ENCODE data around the gene FPGT. TPM values are rescaled to one million over a fixed set of nuclear protein-coding genes. Genes with fewer than 3 reads are reported as not detected.
A peak's percentile ranks its signal among the peaks of the same experiment; 100 is the strongest.
"Not testable (repeated sequence)": the region's sequence is repeated elsewhere in the genome, so short reads cannot be mapped to it uniquely, and the experiment has no call there.

FPGT gene
- total RNA-seq (2014; rRNA removed; shearing (Covaris generic)), result 11.1 and 12.9 TPM in 2 replicates

DNA sequence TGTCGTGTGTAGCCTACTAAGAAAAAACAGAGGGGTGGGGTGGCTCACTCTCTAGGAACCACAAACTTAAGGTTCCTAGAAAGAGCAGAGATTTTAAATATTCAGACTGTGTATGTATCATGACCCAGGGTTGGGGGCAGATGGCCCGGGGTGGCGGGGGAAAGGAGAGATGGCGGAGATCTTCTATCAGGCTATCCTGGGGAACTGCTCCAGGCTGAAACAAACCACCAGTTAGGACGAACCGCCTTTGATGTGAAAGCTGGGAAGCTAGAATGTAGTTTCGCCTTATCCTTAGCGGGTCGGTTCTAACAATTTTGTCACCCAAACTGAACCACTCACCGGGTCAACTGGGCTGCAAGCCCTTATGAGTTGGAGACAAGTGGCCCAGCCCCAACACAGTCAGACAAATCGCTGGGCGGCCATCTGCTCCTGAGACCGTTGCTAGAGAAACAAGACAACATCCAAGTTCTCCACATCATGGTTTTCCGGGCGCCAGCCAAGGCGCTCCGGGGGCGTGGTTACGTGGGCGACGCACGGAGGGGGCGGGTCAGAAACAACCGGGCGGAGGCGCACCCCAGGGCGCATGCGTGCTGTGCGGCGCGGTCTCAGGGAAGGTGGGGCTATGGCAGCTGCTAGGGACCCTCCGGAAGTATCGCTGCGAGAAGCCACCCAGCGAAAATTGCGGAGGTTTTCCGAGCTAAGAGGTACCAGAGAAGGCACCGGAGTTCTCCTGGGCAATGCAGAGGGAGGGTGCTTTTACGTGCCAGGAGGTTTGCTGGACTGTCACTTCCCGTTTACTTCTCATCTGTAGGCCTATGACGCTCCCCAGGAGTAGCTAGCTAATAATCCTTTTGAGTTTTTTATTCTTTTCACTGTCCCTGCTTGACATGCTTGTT is at the start of gene FPGT, which contains the start of gene LRRIQ3:
Gene FPGT (plus strand): TSS at position 586 of the 896 bp plus-strand sequence. CDS start 37 bp downstream, at position 623.
Gene LRRIQ3 (minus strand): TSS at position 520 of the 896 bp plus-strand sequence. CDS start 14,492 bp downstream, outside the sequence.
- H3K4me3 ChIP-seq, result peak within 1 kb of the TSS; percentile 69
- H3K27me3 ChIP-seq, result no peaks in the 10 kb centered on the region
- no peaks in the 10 kb centered on the region; the same call in 1 of the 2 replicates for H3K36me3 ChIP-seq
- 0 out of 2 replicates have a peak, but pooled peaks cover 3% of the 10 kb centered on the region for H3K4me1 ChIP-seq
- no peaks in the 10 kb centered on the region for H3K9me3 ChIP-seq (replicated peaks)
- H3K27ac ChIP-seq, result peak within 1 kb of the TSS; percentile 68
- DNase-seq, result peak; percentile 95 to 97

DNA sequence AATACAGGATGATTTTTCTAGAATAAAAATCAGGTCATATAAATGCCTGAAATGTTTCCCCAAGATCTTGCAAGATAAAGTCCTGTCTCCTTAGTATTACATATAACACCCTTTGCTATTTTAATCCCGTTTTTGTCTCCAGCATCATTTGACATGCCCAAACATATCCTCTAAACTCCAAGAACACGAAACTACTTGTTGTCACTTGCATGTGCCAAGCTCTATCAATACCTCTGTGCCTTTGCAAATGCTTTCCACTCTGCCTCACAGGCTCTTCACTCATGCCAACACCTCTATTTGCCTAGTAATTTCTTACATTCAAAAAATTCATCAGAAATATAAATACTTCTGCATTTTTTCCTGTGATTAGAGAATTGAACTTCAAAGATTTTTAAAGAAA is 38.0 kb upstream of the FPGT start:
- no peak overlapping the region for H3K27ac ChIP-seq

DNA sequence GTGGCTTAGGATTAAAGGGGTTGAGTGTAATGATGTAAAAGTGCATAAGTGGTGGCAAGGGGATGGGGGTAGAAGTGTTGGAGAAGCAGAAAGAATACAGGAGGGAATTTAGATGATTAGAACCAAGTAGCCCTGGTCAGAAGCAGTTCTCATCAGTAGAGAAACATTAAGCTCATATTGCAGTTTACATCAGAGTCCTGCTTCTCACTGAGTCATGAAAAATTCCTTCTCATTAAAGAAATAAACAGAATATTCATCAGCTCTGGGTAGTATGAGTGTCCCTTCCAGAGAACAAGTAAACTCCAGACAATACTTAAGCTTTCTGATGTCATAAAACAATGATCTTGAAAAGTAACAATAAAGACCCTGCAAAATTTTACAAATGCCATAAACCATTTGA is 36.5 kb upstream of the FPGT start:
- Histone ChIP-seq H3K36me3 (no peaks in the 10 kb centered on the region), H3K27me3 (no peaks in the 10 kb centered on the region), H3K9me3 (replicated peaks) (no peaks in the 10 kb centered on the region), H3K27ac (no peak overlapping the region), H3K4me3 (no peak overlapping the region), H3K4me1 (no peaks in the 10 kb centered on the region)
- DNase-seq, result no peak

More for the DNA sequence above, 38.0 kb upstream of the FPGT start:
- Histone ChIP-seq H3K9me3 (replicated peaks) (no peaks in the 10 kb centered on the region), H3K4me1 (no peaks in the 10 kb centered on the region), H3K36me3 (no peaks in the 10 kb centered on the region), H3K27me3 (no peaks in the 10 kb centered on the region), H3K4me3 (no peak overlapping the region)
- no peak for DNase-seq

DNA sequence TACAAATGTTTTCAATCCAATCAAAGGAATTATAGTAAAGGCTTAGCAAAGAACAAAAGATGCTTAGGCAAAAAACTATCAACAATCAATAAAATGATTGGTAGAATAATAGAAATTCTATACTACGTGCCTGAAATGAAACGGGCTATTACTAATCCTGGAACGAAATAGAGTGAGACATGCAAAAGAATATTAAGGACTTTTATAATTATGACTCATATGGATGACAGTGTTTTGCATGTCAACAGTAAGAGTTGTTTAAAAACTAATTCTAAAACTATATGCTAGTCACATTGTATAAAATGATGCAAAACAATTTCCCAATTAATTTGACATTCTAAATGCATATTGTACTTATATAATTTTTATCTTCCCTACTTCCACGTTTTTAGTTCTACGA is 35.7 kb upstream of the FPGT start:
- no peaks in the 10 kb centered on the region for H3K9me3 ChIP-seq (replicated peaks)
- no peaks in the 10 kb centered on the region for H3K4me1 ChIP-seq
- no peak overlapping the region for H3K4me3 ChIP-seq
- no peak overlapping the region for H3K27ac ChIP-seq
- H3K27me3 ChIP-seq, result no peaks in the 10 kb centered on the region
- no peak for DNase-seq
- H3K36me3 ChIP-seq, result no peaks in the 10 kb centered on the region

DNA sequence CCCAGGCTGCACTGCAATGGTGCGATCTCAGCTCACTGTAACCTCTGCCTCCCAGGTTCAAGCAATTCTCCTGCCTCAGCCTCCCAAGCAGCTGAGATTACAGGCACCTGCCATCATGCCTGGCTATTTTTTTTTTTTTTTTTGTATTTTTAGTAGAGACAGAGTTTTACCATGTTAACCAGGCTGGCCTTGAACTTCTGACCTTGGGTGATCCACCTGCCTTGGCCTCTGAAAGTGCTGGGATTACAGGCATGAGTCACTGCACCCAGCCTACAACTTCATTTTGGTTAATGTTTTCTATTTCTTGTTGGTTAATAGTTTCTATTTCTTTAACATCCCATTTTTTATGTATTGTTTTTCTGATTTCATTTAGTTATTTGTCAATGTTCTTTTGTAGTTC is 23.6 kb upstream of the FPGT start:
- H3K27ac ChIP-seq; H3K27me3 ChIP-seq; H3K4me3 ChIP-seq; H3K9me3 ChIP-seq (replicated peaks); H3K4me1 ChIP-seq; DNase-seq; H3K36me3 ChIP-seq: not testable (repeated sequence)

DNA sequence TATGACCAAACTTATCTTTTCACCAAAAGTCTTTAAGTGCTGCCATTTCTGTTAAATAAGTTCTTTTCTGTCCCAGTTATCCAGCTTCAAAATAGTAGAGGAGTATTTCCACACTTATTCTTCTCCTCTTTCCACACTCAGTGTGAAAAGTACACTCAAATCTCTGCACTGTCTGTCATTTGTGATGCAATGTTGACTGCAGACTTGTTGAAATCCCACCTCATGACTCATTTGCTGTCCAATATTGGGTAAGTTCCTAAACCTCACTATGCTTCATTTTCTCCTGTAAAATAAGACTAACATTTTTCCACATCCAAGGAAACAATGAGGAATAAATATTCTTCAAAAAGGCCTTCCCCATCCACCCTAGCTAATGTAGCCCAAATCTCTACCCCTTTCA is 17.6 kb upstream of the FPGT start:
- Histone ChIP-seq H3K9me3 (replicated peaks) (no peaks in the 10 kb centered on the region), H3K4me3 (no peak overlapping the region), H3K36me3 (no peaks in the 10 kb centered on the region), H3K27me3 (no peaks in the 10 kb centered on the region), H3K27ac (no peak overlapping the region), H3K4me1 (no peaks in the 10 kb centered on the region)
- no peak for DNase-seq

DNA sequence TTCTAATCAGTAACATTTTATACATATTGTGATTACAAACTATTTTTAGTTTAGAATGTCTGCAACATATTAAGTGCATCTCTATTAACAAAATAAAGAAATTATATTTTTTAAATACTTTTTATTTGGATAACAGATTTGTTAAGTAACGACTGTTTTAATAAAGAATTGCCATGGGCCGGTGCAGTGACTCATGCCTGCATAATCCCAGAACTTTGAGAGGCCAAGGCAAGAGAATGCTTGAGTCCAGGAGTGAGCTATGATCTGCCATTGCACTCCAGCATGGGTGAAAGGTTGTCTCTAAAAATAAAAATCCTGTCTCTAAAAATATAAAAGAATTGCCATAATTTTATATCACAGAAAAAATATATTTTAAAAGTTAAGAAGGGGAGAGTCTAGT is 4.1 kb upstream of the FPGT start:
- Histone ChIP-seq H3K4me1 (0 out of 2 replicates have a peak, but pooled peaks cover under 1% of the 10 kb centered on the region), H3K27ac (no peak overlapping the region), H3K27me3 (no peaks in the 10 kb centered on the region), H3K36me3 (no peaks in the 10 kb centered on the region), H3K9me3 (replicated peaks) (no peaks in the 10 kb centered on the region), H3K4me3 (no peak overlapping the region)
- peak in 1 of 2 experiments; percentile 9 for DNase-seq

DNA sequence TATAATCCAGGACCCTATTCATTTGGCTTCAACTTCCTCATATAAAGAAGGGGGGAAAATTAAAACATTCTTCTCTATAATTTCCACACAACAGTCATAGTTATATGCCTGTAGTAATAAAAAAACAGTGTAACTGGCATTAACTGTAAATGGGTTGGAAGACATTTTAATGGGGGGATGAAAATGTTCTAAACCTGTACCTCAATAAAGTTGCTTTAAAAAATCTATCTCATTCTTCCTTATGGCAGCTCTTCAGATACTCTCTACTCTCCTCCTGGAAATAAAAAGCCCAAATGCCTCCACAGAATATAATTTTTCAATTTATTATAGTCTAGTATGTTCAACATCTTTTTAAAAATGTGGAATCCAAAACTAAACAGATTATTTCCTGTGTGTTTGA is 2.7 kb upstream of the FPGT start:
- Histone ChIP-seq H3K9me3 (replicated peaks) (no peaks in the 10 kb centered on the region), H3K27me3 (no peaks in the 10 kb centered on the region), H3K4me3 (no peak overlapping the region), H3K36me3 (no peaks in the 10 kb centered on the region), H3K27ac (no peak overlapping the region), H3K4me1 (0 out of 2 replicates have a peak, but pooled peaks cover 3% of the 10 kb centered on the region)
- DNase-seq, result no peak

DNA sequence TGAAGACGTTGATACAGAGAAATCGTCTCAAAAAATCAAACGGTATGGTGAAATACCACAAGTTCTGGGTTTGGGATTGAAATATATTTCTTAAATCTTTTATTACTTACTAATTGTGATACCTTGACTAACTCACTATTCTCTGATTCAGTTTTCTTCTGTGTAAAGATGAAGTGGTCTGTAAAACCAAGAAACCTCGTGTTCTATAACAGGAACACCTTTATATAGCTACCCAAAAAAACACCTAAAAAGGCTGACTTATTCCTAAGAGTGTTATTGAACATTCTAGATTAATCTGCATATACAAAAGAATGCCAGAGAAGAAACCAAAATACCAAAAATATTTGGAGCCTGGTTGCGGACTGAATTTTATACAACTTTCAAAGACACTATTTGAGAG is 787 bp upstream of the FPGT start:
- Histone ChIP-seq H3K36me3 (no peaks in the 10 kb centered on the region; the same call in 1 of the 2 replicates), H3K4me3 (peak overlapping the region; percentile 69), H3K27me3 (no peaks in the 10 kb centered on the region), H3K9me3 (replicated peaks) (no peaks in the 10 kb centered on the region), H3K4me1 (0 out of 2 replicates have a peak, but pooled peaks cover 3% of the 10 kb centered on the region), H3K27ac (peak overlapping the region; percentile 68; the same call in 1 of the 2 replicates)
- DNase-seq, result no peak

DNA sequence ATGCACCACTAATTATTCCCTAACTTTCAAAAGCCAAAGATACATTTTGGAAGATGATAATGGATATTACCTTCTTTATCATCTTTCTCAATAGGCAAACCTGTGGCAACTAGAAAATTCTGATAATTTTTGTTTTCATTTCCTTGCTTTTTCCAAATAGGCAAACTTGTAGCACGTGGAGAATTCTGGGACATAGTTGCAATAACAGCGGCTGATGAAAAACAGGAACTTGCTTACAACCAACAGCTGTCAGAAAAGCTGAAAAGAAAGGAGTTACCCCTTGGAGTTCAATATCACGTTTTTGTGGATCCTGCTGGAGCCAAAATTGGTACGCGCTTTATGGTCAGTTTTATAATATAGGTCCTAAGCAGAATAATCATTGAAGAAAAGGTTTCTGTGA is 1.5 kb downstream of the FPGT start:
- Histone ChIP-seq H3K4me1 (0 out of 2 replicates have a peak, but pooled peaks cover 3% of the 10 kb centered on the region), H3K27ac (no peak overlapping the region), H3K27me3 (no peaks in the 10 kb centered on the region), H3K9me3 (replicated peaks) (no peaks in the 10 kb centered on the region), H3K36me3 (no peaks in the 10 kb centered on the region; the same call in 1 of the 2 replicates), H3K4me3 (no peak overlapping the region)
- DNase-seq, result no peak

DNA sequence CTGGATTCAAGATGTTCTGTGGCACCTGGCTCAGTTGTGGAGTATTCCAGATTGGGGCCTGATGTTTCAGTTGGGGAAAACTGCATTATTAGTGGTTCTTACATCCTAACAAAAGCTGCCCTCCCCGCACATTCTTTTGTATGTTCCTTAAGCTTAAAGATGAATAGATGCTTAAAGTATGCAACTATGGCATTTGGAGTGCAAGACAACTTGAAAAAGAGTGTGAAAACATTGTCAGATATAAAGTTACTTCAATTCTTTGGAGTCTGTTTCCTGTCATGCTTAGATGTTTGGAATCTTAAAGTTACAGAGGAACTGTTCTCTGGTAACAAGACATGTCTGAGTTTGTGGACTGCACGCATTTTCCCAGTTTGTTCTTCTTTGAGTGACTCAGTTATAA is 7.2 kb downstream of the FPGT start:
- Histone ChIP-seq H3K36me3 (no peaks in the 10 kb centered on the region; the same call in 1 of the 2 replicates), H3K27ac (no peak overlapping the region), H3K9me3 (replicated peaks) (no peaks in the 10 kb centered on the region), H3K27me3 (no peaks in the 10 kb centered on the region), H3K4me1 (no peaks in the 10 kb centered on the region), H3K4me3 (no peak overlapping the region)
- no peak for DNase-seq

DNA sequence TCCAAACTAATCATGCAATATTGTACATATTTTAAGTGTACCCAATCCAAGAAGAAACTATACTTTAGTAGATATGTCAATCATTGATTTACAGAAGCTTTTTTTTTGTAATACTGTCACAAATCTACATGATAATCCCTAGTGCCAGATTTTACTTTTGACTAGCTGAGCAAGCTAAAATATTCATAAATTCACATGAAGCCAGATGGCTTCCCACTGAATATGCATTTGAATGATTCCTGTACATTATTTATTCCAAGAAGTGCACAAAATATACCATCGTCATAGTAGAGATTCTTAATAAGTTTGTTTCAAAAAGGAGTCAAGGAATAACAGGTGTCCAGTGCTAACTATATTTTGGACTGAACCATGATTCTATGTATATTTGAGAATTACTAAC is 17.2 kb downstream of the FPGT start:
- Histone ChIP-seq H3K9me3 (replicated peaks) (no peaks in the 10 kb centered on the region), H3K27me3 (no peaks in the 10 kb centered on the region), H3K4me1 (no peaks in the 10 kb centered on the region), H3K27ac (no peak overlapping the region), H3K36me3 (no peaks in the 10 kb centered on the region), H3K4me3 (no peak overlapping the region)
- no peak for DNase-seq

DNA sequence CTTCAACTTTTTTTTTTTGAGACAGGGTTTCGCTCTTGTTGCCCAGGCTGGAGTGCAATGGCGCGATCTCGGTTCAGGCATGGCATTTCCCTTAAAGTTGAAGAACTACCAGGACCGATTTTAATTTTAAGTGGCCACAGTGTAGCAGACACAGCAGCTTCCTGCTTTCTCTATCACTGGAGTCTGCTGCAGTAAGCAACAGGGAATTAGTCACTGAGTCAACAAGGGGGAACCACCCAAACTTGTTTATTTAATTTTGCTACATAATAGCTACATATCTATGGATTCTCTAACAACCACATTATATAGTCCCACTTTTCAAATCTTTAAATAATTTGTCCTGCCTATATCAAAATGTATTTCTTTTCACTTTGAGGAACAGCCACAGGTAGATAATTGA is 24.7 kb downstream of the FPGT start:
- H3K4me1 ChIP-seq, result no peaks in the 10 kb centered on the region
- no peak for DNase-seq
- H3K4me3 ChIP-seq, result no peak overlapping the region
- no peaks in the 10 kb centered on the region for H3K36me3 ChIP-seq
- no peak overlapping the region for H3K27ac ChIP-seq
- no peaks in the 10 kb centered on the region for H3K9me3 ChIP-seq (replicated peaks)
- H3K27me3 ChIP-seq, result no peaks in the 10 kb centered on the region

DNA sequence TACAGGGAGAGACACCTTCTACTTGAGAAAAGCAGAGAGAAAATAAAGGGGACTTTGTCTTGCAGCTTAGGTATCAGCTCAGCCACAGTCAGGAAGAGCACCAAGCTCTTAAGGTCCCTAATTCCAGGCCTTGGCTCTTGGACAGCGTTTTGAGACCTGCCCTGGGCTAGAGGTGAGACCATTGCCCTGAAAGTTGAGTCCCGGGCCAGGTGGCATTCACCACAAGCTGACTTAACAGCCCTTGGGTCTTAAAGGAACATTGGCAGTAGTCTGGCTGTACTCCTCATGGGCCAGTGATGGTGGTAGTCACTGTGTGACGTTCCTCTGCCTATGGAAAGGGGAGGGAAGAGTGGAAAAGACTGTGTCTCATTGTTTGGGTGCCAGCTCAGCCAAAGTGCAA is 25.4 kb downstream of the FPGT start:
- no peak overlapping the region for H3K27ac ChIP-seq
- no peaks in the 10 kb centered on the region for H3K9me3 ChIP-seq (replicated peaks)

DNA sequence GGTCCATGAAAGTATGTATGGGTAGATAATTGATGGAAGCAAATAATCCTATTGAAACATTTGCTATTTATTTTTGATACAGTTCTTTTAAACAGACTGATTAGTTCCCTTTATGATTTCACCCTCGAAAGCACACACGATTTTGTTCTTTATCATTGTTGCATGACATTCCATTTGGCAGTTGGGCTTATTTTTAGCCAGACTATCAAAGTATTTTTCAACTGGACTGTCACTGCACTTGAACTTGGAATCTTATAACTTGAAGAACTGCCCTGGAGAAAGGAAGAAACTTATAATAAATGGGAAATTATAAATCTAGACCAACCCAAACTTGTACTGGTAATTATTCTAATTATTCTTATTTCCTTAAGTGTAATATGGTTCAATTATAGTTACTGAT is 37.1 kb downstream of the FPGT start, which contains the start of gene TNNI3K:
Gene TNNI3K (plus strand): TSS at position 235 of the 400 bp plus-strand sequence. CDS start 65 bp downstream, at position 300.
- H3K4me1 ChIP-seq, result no peaks in the 10 kb centered on the region
- no peak for DNase-seq
- no peaks in the 10 kb centered on the region for H3K9me3 ChIP-seq (replicated peaks)
- no peaks in the 10 kb centered on the region for H3K36me3 ChIP-seq
- H3K4me3 ChIP-seq, result no peak within 1 kb of the TSS
- H3K27me3 ChIP-seq, result no peaks in the 10 kb centered on the region
- no peak within 1 kb of the TSS for H3K27ac ChIP-seq

More for the DNA sequence above, 25.4 kb downstream of the FPGT start:
- DNase-seq, result no peak
- Histone ChIP-seq H3K36me3 (no peaks in the 10 kb centered on the region), H3K27me3 (no peaks in the 10 kb centered on the region), H3K4me1 (no peaks in the 10 kb centered on the region), H3K4me3 (no peak overlapping the region)
